ENCODE measurements around the gene IFT81.

DNA sequence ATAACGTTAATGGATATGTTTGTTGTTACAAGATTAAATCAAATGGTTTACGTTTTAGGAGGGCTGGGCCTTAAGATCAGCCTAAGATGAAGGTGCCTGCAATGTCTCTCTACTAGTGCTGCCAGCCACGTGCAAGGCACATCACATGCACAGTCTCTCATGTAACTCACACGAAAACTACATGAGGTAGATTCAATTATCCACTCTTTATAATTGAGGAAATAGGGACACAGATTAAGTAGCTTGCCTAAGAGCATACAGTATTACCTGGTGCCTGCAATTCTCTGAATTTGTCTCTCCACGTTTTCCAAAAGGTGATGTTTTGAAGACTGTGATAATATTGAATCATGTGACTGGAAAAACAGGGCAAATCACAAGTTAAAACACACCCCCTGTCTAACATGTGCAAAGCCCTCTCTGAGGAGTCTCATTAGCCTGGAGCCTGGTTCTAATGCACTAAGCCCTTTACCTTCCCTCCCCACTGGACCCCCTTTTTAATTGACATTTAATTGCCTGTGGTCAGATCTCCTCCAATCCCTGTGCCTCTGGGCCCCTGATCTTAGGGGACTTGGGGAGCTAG is 142.3 kb downstream of the IFT81 start:
- TF ChIP-seq, protein P1, sequence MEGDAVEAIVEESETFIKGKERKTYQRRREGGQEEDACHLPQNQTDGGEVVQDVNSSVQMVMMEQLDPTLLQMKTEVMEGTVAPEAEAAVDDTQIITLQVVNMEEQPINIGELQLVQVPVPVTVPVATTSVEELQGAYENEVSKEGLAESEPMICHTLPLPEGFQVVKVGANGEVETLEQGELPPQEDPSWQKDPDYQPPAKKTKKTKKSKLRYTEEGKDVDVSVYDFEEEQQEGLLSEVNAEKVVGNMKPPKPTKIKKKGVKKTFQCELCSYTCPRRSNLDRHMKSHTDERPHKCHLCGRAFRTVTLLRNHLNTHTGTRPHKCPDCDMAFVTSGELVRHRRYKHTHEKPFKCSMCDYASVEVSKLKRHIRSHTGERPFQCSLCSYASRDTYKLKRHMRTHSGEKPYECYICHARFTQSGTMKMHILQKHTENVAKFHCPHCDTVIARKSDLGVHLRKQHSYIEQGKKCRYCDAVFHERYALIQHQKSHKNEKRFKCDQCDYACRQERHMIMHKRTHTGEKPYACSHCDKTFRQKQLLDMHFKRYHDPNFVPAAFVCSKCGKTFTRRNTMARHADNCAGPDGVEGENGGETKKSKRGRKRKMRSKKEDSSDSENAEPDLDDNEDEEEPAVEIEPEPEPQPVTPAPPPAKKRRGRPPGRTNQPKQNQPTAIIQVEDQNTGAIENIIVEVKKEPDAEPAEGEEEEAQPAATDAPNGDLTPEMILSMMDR (IDR thresholded peaks at IDR 0.05; ENCODE audit: poor library complexity) = no peak
- TF ChIP-seq EZH2 (IDR thresholded peaks at IDR 0.05; ENCODE audit: borderline replicate concordance) = no peak
- no peak for TF ChIP-seq EZH2phosphoT487 (IDR thresholded peaks at IDR 0.05; ENCODE audit: low read depth, severe bottlenecking, unreplicated experiment)
